GM21723 (cell line): Measurements from ENCODE around the gene PDXK.
"Not testable (repeated sequence)": the region's sequence is repeated elsewhere in the genome, so short reads cannot be mapped to it uniquely, and the experiment has no call there.

Source experiments
- ATAC-seq: cut with Tn5 transposase; IDR thresholded peaks from one replicate; pipeline ENCODE4 v1.9.1; 2021; ENCODE audit warnings: mild to moderate bottlenecking, moderate library complexity; ENCODE audit not compliant: unreplicated experiment

The PDXK gene

DNA sequence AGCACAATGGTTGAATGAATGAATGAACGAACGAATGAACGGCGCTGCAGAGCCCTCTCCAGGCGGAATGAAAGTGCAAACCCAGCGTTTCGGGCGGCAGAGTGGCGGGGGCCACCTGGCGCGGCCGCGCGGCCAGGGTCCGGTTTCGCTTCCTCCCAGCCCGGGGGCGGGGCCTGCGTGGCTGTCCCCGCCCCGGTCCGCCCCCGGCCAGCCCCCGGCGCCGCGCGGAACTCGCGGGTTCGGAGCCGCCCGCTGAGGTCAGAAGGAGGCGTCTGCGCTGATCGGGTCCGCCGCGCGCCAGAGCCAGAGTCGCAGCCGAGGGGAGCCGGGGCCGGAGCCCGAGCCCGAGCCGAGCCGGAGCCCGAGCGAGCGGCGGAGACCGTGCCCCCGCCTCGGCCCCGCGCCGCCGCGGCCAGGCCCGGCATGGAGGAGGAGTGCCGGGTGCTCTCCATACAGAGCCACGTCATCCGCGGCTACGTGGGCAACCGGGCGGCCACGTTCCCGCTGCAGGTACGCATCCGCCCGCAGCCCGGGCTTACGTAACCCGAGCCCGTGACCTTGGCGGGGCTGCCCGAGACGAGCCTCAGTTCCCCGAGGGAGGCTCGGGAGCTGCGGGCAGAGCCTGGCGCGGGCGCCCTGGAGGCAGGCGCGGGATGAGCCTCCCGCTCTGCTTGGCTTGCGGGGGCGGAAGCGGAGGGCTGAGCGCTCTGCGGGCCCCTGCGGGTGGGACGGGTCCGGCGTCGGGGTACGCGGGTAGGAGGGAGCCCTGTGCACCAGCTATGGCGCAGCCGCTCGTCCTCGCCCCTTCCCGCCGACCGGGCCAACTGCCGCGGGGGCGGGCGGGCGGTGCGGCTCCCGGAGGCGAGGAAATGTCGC, at the start of gene PDXK:
TSS of gene PDXK (plus strand) at position 258 of the 876 bp plus-strand sequence. CDS start at position 424, 166 bp downstream.
- peak; percentile 57 for ATAC-seq

DNA sequence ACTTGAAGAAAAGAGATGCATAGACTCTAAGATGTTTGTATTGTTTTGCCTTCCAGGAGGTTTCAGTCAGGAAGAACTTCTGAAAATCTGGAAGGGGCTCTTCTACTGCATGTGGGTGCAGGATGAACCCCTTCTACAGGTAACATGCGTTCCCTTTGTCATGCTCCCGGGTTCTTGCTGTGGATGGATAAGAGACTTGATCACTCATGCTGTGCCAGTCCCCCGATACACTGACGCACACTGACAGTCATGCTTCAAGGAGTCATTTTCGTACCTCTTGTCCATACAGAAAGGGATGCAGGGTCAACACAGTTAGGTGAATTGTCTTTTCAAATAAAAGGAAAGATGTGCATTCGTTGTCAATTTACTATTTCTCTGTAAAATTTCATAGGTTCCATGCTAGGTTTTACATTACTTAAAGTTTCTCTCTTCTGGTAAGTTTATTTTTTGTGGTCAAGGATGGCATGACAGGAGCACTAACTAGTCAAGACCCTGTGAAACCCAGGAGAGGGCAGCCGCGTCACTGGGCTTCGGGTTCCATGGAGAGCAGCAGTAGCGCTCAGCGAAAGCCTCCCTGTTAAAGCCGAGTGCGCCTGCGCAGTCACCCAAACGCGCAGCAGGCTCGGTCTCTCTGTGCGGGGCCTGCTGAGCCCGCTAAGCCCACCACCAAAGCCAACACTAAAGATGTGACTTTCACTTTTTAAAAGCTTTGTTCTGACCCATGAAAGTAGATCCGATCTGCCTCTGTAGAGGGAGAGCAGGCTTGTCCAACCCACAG, 48.9 kb upstream of the PDXK start:
- ATAC-seq: no peak

DNA sequence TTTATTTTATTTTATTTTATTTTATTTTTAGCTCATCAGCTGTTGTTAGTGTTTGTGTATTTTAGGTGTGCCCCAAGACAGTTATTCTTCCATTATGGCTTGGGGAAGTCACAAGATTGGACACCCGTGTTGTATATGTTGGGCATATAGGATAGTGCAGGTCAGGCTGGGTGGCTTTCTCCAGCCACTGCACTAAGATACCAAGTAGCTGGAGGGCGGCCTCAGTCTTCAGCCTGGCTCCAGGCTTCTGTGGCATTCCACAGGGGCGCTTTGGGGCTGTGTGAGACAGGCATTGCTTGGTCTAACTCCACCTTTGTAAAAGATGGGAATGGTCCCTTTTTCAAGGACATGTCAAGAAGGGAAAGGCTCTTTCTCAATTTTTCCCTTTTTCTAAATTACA, 43.1 kb upstream of the PDXK start:
- no peak for ATAC-seq

DNA sequence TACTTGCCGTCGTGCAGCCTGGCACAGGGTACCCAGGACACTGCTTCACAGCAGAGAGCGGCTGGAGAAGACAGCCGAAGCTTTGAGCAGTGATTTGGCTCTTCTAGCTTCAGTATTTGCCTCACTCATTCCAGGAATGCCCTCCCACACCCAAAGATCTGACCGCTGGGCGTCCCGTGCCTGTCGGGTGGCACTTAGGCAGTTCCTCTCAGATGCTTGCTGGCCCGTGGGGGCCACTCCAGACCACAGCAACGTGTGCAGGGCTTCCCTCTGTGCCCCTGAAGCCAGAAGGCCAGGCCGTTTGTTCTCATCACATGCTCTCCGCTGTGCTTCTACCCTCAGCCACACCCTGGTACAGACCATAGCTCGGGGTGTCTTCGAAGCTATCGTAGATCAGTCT, 42.5 kb upstream of the PDXK start:
- no peak for ATAC-seq

DNA sequence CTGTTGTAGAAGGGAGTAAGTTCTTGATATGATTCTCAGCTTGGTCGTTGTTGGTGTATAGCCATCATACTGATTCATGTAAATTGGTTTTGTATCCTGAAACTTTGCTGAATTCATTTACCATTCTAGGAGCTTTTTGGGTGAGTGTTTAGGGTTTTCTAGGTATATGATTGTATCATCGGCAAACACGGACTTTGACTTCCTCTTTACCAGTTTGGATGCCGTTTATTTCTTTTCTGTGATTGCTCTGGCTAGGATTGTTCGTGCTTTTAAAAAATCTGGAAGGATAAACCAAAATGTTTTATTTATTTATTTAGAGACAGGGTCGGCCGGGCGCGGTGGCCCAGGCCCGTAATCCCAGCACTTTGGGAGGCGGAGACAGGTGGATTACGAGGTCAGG, 39.0 kb upstream of the PDXK start:
- ATAC-seq: no peak

DNA sequence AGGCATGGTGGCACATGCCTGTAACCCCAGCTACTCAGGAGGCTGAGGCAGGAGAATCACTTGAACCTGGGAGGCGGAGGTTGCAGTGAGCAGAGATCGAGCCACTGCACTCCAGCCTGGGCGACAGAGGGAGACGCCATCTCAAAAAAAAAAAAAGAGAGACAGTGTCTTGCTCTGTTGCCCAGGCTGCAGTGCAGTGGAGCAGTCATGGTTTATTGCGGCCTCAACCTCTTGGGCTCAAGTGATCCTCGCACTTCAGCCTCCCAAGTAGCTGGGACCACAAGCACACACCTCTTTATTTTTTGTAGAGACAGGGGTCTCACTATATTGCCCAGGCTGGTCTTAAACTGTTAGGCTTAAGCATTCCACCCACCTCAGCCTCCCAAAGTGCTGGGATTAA, 38.5 kb upstream of the PDXK start:
- ATAC-seq: not testable (repeated sequence)

DNA sequence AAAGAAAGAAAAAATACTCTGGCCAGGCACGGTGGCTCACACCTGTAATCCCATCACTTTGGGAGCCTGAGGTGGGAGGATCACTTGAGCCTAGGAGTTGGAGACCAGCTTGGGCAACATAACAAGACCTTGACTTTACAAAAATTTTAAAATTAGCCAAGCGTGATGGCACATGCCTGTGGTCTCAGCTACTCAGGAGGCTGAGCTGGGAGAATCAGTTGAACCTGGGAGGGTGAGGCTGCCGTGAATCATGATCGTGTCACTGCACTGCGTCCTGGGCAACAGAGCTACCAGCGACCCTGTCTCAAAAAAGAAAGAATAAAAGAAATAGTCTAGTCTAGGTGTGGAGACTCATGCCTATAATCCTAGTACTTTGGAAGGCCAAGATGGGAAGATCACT, 37.3 kb upstream of the PDXK start:
- ATAC-seq: no peak

DNA sequence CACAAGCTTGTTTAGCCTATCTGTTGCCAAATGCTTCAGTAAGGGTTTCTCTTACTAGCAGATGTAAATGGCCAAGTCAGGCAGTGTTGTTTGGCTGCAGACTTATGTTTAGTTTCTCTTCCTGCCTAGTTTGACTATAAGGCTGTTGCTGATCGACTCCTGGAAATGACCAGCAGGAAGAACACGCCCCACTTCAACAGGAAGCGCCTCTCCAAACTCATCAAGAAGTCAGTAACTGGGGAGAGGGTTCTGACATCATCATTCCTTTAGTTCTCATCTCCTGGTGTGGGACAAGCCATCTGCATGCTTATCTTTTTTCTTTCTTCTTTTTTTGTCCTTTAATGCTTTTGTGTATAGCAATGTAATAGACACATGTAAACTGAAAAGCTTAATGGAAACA, 34.5 kb upstream of the PDXK start:
- ATAC-seq: no peak

DNA sequence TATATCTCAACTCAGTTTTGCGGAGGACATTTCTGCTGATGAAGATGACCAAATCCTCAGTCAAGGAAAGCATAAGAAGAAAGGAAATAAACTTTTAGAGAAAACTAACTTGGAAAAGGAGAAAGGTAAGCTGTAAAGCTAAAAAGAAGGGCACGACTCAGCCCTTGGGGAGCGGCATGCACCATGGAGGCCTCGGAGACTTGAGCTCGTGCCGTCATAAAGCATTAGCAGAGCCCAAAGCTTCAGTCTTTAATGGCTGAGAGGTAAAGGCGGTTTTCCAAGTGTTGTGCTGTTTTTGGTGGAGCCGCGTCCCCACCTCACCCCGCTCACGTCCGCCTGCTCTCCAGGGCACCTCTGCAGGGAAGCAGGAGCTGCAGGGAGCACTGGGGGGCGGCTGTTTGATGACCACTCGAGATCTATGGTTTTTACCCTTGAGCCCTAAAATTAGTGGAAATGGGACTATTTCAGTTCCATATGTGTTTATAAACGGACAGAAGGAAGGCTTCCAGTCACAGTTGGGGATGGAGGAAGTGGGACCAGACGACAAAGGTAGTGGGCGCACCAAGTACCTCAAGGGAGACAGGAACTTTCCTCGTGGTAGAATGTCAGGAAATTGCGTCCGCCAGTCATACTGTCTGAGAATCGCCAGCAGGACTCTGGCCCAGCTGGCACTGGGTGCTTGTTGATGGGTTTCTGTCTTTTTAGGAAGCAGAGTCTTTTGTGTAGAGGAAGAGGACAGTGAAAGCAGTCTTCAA, 31.9 kb upstream of the PDXK start:
- ATAC-seq: no peak

DNA sequence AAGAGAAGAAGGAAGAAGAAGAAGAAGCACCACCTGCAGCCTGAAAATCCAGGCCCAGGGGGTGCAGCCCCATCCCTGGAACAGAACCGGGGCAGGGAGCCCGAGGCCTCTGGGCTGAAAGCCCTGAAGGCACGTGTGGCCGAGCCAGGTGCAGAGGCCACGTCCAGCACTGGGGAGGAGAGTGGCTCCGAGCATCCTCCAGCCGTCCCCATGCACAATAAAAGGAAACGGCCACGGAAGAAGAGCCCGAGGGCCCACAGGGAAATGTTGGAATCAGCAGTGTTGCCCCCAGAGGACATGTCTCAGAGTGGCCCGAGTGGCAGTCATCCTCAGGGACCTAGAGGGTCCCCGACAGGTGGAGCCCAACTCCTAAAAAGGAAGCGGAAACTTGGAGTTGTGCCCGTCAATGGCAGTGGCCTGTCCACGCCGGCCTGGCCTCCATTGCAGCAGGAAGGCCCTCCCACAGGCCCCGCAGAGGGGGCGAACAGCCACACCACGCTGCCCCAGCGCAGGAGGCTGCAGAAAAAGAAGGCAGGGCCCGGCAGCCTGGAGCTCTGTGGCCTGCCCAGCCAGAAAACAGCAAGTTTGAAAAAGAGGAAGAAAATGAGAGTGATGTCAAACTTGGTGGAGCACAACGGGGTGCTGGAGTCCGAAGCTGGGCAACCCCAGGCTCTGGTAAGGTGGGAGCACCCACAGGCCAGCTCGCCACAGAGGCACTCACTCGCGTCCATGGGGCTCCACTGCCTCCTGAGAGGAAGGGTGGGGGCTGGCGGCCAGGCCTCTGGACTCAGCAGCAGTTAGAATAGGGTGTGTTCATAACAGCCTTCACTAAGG, 31.1 kb upstream of the PDXK start:
- ATAC-seq: no peak

DNA sequence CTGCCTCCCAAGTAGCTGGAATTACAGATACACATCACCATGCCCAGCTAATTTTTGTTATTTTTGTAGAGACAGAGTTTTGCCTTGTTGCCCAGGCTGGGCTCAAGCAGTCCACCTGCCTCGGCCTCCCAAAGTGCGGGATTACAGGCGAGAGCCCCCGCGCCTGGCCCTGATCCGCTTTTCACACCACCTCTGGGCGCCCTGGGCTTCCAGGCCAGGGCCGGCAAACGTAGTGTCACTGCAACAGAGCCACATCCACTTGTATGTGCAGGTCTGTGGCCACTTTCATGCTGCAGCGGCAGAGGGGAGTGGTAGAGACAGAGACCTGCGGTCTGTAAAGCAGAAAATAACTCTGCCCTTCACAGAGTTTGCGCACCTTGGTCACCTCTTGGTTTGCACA, 30.0 kb upstream of the PDXK start:
- ATAC-seq: no peak

DNA sequence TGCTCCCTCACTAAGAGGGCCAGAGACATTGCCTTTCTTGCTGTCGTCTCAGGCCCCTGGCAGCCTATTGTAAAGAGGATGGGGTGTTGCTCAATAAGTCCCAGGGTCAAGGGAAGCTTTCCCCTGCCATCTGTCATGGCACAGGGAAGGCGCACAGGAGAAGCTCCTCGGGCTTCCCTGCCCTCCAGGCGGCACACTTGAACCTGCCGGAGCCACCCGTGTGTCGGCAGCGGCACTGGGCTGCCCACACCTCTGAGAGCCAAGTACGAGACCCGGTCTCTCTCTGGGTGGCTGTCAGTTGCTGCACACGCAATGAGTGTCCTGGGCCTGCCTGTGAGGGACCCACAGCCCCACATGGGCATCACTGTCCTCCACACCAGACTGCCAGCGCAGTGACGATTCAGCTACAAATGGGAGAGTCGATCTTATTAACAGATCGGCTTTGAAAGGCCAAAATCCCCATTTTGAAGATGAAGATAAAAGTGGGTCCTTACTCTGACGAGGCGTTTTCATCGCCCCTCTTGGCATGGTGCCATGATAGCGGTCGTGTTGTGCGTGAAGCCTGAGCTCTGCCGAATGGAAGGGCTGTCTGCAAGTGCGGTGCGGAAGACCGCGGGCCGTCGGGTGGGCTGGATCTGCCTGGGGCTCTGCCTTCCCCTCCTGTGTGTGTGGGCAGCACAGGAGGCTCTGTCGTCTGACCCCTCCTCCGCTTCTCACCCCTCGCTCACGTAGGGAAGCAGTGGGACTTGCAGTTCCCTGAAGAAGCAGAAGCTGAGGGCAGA, 29.2 kb upstream of the PDXK start:
- no peak for ATAC-seq

DNA sequence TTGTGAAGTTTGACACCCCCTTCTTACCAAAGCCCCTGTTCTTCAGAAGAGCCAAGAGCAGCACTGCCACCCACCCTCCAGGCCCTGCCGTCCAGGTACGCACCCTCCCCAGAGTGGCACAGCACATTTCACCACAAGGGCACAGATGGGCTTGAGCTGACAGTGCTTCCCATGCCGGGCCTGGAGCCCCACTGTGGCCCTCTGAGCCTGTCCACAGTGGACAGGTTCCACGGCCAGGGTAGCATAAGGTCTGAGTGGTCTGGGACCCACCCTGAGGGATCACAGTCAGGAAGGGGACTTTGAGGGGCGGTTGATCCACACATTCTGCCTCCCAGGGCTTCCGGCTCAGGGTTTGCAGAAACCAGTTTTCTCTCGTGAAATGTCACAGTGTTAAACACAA, 28.6 kb upstream of the PDXK start:
- ATAC-seq: no peak

DNA sequence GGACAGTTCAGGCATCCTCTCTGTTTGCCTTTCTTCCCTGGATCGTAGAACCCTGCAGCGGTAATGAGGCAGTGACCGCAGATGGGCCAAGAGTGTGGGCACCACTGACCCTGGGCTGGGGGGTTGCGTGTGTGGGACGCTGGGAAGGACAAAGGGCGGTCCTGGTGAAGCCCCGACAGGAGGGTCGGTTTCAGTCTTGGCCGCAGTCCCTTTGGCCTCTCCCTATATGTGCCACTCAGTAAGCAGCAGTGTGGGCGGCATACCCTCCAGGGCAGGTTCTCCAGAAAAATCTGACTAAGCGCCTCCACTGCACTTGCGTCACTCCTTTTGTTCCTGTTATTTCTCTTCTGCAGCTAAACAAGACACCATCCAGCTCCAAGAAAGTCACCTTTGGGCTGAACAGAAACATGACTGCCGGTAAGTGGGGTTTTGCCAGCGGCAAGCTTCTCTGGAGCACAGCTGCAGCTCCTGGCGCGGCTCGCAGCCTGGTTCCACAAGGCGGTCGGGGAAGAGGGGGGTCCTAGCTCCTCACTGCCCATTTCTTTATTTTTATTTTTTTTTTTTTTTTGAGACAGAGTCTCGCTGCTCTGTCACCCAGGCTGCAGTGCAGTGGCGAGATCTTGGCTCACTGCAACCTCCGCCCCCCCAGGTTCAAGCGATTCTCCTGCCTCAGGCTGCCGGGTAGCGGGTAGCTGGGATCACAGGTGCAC, 27.7 kb upstream of the PDXK start:
- no peak for ATAC-seq

DNA sequence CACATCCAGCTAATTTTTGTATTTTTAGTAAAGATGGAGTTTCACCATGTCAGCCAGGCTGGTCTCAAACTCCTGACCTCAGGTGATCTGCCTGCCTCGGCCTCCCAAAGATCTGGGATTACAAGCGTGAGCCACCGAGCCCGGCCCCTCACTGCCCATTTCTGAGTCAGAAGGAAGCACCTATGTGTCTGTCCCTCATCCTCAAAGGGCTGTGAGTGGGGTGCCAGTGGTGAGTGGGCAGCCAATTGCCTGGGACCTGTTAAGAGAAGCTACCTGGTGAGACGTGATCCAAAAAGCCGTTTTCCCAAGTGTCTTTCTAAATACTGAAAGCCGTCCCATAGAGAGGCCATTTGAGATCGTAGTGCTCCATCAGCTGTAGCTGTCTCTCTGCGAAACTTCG, 27.1 kb upstream of the PDXK start:
- ATAC-seq: no peak

DNA sequence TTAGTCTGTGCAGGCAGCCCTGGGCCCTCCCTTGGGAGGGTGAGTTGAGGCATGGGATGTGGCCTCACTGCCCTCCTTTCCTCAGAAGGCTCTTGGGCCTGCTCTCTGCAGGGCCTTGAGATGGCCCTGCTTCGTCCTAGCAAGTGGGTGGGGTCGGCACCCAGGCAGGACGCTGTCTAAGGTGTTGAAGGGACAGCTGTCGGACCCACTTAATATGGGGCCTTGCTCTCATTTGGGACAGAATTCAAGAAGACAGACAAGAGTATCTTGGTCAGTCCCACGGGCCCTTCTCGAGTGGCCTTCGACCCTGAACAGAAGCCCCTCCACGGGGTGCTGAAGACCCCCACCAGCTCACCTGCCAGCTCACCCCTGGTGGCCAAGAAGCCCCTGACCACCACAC, 26.0 kb upstream of the PDXK start:
- no peak for ATAC-seq

DNA sequence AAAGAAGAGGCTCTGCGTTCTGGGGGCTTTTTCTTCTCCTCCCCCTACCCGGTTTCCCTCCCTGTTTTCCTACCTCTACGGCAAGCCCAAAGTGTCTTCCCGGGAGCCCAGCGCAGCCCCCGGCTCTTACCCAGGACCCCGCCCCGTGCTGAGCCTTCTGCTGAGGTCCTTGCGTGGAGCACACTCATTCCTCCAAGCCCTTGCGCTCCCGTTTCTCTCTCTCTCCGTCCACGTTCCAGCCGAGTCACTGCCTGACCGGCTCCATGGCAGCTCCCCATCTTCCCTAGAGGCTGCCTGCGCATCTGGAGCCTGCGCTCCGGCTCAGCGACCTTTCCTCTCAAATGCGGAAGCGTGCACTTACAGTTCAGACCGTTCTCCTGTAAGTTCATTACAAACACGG, 24.9 kb upstream of the PDXK start:
- no peak for ATAC-seq

DNA sequence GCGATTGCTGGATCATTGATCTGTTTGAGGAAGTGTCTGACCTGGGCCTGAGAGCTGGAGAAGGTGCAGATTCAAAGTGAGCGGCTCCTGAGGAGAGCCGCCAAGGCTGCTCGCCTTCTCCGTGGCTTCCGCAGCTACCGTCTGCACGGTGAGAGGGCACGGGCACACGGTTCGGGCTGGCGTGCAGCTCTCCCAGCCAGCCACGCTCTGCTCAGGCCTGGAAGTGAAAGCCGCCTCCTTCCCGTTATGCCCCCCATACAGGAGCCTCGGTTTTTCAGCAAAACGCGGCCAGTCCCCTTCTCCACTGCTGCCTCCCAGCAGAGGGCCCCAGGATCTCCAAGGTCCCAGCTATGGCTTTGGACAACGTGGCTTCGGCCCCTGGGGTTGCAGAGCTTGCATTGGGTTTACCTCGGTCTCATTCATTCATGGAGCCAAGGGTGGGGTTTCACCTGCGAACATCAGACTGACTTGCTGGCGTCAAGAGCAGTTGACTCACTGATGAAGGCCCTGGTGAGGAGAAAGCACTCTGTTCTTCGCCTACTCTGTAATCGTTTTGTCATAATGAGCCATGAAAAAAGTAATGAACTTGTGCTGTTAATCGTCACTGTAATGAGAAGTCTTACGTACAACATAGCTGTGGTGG, 24.4 kb upstream of the PDXK start:
- no peak for ATAC-seq

DNA sequence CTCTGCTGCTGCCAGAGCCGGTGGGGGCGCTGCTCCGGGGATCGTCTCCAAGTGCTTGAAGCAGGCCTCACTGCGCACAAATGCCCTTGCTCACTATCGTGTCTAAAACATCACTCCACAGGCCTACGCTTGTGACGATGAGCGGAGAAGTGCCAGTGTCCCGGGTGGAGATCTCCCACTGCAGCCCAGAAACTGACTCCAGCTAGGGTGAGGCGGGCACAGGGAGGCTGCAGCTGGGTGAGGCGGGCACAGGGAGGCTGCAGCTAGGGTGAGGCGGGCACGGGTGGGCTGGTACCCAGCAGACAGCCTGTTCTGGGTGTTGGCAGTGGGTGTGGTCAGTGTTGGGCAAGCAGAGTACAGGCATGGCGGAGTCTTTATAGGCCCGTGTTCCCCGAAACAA, 22.7 kb upstream of the PDXK start:
- ATAC-seq: no peak
